Fibroblast of pulmonary artery (primary cell): Measurements from ENCODE around the gene CTBP2.

Source experiments
- DNase-seq: peaks from one replicate; pipeline ENCODE4 v3.0.0-alpha.2; 2010; ENCODE audit warnings: low read depth
- H3K4me3 ChIP-seq: replicated peaks from 2 replicates; pipeline ENCODE4 v1.5.1; 2011; ENCODE audit warnings: low read depth, mild to moderate bottlenecking, control low read depth, low read length, moderate library complexity
- TF ChIP-seq, protein P1 (sequence below): IDR thresholded peaks from 2 replicates; pipeline ENCODE4 v1.5.1; 2011; ENCODE audit warnings: mild to moderate bottlenecking, control low read depth, low read length, inconsistent platforms; ENCODE audit errors: missing control alignments

Gene CTBP2

DNA sequence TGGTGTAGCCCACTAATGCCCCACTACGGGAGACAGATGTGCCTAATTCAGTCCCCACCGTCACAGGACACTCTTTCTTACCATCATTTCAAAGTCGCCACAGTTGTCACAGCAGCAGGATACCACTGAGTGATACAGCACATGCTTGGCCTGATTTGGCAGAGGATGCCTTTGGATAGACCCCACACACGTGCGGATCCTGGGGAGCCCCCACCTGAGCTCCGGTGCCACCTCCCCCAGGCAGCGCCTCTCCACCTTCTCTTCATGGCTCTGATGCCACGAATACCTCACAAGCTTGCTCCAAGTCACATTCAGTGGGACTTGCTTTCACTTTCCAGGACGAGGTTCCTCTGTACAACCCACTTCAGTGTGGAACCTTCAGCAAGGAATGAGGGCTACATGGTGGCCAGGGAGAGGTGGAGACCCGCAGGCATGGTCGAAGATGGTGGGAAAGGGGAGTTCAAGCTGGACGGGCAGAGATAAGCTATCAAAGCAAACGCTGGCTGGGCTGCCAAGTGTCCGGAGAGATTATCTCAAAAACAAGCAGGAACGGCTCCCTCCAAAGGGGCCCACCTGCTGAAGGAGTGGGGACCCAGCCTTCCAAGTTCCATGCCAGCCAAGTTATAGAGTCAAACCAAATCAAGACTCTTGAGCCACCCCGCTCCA is 111.0 kb downstream of the CTBP2 start:
- DNase-seq = no peak

DNA sequence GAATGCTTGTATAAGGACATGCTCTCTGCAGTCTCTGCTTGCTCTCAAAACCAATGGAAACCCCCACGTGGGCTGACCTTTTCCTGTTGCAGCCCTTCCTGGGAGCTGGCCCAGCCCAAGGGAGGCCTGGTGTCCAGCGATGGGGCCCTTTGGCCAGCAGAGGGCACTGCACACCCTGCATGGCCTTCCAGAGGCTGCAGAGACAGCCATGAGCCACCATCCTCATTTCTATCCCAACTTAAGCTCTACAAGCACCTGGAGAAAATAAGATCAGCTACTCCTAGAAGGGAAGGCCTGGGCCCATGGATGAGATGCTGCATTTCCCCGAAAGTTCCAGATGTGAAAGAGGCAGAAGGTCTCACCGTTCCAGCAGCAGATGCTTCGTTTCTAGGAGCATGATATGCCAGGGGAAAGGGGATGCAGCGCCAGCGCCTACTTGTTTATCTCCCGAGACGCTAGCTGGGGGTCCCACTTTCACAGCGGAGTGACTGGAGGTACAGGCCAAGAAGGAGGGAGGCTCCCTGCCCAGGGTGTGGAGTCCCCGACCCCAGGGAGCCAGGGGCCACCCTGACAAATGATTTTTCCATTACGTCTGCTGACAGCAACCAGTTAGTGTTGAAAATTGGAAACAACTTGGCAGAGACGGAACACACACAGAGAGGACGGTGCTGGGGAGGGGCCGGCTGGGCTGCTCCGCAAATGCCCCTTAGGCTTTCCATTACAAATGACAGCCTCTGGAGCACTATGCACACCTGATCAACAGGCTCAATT is 112.1 kb downstream of the CTBP2 start:
- peak; percentile 93 for DNase-seq
- TF ChIP-seq, protein P1, sequence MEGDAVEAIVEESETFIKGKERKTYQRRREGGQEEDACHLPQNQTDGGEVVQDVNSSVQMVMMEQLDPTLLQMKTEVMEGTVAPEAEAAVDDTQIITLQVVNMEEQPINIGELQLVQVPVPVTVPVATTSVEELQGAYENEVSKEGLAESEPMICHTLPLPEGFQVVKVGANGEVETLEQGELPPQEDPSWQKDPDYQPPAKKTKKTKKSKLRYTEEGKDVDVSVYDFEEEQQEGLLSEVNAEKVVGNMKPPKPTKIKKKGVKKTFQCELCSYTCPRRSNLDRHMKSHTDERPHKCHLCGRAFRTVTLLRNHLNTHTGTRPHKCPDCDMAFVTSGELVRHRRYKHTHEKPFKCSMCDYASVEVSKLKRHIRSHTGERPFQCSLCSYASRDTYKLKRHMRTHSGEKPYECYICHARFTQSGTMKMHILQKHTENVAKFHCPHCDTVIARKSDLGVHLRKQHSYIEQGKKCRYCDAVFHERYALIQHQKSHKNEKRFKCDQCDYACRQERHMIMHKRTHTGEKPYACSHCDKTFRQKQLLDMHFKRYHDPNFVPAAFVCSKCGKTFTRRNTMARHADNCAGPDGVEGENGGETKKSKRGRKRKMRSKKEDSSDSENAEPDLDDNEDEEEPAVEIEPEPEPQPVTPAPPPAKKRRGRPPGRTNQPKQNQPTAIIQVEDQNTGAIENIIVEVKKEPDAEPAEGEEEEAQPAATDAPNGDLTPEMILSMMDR = peak; percentile 100
- no peak overlapping the region for H3K4me3 ChIP-seq

More for the DNA sequence above, 111.0 kb downstream of the CTBP2 start:
- TF ChIP-seq, protein P1 = no peak
- H3K4me3 ChIP-seq = no peak overlapping the region

DNA sequence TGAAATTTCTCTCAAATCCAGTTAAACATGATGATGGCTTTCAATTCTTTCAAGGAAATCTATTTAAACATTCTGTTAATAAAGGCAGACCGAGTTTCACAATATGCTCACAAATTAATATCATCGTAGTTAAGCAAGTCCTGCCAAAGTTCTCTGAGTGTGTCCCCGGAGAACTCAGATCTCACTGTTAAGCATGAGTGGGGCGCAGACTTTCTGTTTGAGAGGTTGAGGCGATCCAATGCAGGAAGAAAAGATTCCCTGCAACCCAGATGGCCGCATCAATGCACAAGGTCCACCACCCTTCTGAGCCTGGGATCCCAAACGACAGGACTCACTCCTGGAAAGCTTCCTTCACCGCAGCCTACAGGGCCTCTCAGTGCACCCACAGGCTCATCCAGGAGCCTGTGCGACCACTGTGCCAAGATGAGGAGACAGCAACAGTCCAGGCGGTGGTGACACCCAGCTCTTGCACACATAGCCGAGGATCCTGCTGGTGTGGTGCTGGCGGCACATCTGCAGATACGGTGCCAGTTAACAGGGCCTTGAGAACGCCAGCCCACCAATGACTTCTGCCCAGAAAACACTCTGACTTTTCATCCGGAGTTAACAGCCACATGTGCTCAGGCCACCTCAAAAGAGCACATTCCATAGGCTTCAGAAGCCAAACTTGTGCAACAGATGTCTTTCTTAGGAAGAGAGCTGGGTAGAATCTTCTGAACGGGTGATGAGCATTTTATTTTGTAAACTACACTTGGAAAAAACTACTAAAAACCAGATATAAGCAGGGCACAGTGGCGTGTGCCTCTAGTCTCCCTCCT is 116.3 kb downstream of the CTBP2 start:
- no peak overlapping the region for H3K4me3 ChIP-seq
- DNase-seq = no peak
- TF ChIP-seq, protein P1 = no peak

DNA sequence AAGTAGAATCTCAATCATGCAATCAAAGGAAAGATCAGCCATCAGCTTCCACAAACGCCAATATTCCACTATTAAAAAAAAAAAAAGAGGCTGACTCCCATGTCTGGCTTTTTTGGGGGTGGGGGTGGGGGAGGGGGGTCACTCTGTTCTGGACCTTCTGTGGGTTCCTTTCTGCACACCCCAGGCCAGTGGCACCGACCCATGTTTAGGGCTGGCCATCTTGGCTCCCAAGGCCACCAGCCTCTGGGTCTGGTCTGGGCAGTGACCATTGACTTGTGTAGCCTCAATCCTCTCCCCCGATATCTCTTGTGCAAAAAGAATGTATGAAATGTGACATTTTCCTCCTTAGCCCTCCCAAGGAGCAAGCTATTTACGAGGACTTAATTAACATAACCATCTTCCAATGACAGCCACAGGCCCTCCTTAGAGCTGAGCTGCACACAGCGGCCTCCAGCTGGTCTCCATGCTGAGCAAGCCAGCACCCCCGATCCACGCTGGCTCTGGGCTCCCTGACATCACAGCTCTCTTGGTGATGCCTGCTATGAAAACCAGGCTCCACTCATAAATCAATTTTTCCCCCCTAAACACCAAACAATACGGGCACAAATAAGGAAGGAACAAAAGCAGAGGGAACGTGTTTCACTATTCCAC is 118.4 kb downstream of the CTBP2 start:
- H3K4me3 ChIP-seq = no peak overlapping the region
- DNase-seq = no peak

DNA sequence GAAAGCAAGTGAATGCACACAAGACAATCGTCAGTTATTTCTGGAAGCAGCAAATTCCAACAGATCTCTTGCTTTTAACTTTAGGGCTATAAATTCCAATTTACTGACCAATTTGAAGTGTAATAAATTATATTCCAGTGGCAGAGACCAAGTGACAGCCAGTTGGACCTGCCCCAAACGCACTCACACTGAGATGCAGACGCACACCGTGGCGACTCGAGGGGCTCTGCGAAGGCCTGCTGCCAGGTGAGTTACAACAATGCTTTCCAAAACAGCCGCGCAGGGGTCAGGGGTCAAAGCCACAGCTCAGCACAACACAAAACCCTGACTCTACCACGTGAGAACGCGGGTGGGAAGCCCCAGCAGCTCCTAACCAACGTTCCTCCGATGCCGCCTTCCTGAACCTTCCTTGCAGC is 121.0 kb downstream of the CTBP2 start:
- DNase-seq = no peak
- H3K4me3 ChIP-seq = no peak overlapping the region
- TF ChIP-seq, protein P1 = no peak

More for the DNA sequence above, 118.4 kb downstream of the CTBP2 start:
- TF ChIP-seq, protein P1 = no peak

DNA sequence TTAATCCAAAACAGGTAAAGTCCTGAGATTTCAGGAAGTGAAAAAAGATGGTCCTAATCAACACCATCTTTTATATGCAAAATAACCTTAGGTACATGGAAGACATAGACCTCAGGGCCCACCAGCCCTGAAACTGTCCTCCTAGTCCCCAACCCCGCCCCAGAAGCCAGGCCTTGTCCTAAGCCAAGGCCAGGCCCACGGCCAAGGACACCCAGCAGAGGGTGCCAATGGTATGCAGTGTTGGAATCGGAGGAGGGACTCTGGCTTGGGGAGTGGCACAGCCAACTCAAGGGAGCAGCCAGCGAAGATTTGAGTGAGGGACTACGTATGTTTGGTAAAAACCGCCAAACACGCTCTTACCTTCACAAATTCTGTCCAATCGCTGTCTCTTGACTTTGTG is 121.7 kb downstream of the CTBP2 start:
- H3K4me3 ChIP-seq = no peak overlapping the region
- TF ChIP-seq, protein P1 = peak; percentile 2
- DNase-seq = no peak
